ENCODE results near the gene RXRB. TPM values are rescaled to one million over a fixed set of nuclear protein-coding genes. Genes with fewer than 3 reads are reported as not detected.
"Not testable (repeated sequence)": the region's sequence is repeated elsewhere in the genome, so short reads cannot be mapped to it uniquely, and the experiment has no call there.

The RXRB gene
- total RNA-seq, 1 donor from 2014 or later, result 61.9 TPM

GRCh38 chr6:33236328-33236727, 35.9 kb upstream of the RXRB start:
- Mint-ChIP-seq H3K36me3 (no peaks in the 10 kb centered on the region), H3K4me1 (ENCODE audit: unreplicated experiment) (peaks cover 18% of the 10 kb centered on the region), H3K4me3 (no peak overlapping the region), H3K27me3 (peaks cover 30% of the 10 kb centered on the region), H3K27ac (no peak overlapping the region), H3K9me3 (no peaks in the 10 kb centered on the region)
- no peak for DNase-seq (ENCODE audit: extremely low spot score, unreplicated experiment)
- no peak for TF ChIP-seq CTCF (conservative IDR thresholded peaks at IDR 0.05)

- Mint-ChIP-seq H3K27me3 (peaks cover 30% of the 10 kb centered on the region), H3K4me1 (ENCODE audit: unreplicated experiment) (peaks cover 20% of the 10 kb centered on the region), H3K4me3 (peak overlapping the region; percentile 6), H3K9me3 (no peaks in the 10 kb centered on the region), H3K27ac (peak overlapping the region; percentile 22), H3K36me3 (no peaks in the 10 kb centered on the region)
- no peak for TF ChIP-seq CTCF (conservative IDR thresholded peaks at IDR 0.05)
- DNase-seq (ENCODE audit: extremely low spot score, unreplicated experiment), result no peak
Measured at GRCh38 chr6:33235221-33235634, 34.8 kb upstream of the RXRB start.

GRCh38 chr6:33226503-33227120, 26.1 kb upstream of the RXRB start:
- DNase-seq (ENCODE audit: extremely low spot score, unreplicated experiment); H3K9me3 Mint-ChIP-seq; H3K4me3 Mint-ChIP-seq; H3K4me1 Mint-ChIP-seq (ENCODE audit: unreplicated experiment); H3K36me3 Mint-ChIP-seq; H3K27ac Mint-ChIP-seq: not testable (repeated sequence)
- peaks cover 43% of the 10 kb centered on the region for H3K27me3 Mint-ChIP-seq

- H3K9me3 Mint-ChIP-seq, result no peaks in the 10 kb centered on the region
- H3K27ac Mint-ChIP-seq, result no peak overlapping the region
- H3K4me1 Mint-ChIP-seq (ENCODE audit: unreplicated experiment), result peaks cover 7% of the 10 kb centered on the region
- TF ChIP-seq CTCF (conservative IDR thresholded peaks at IDR 0.05), result no peak
- no peak for DNase-seq (ENCODE audit: extremely low spot score, unreplicated experiment)
- no peak overlapping the region for H3K4me3 Mint-ChIP-seq
- H3K36me3 Mint-ChIP-seq, result no peaks in the 10 kb centered on the region
- H3K27me3 Mint-ChIP-seq, result peaks cover 44% of the 10 kb centered on the region
Measured at GRCh38 chr6:33217681-33218080, 17.2 kb upstream of the RXRB start.

- peaks cover 43% of the 10 kb centered on the region for H3K27me3 Mint-ChIP-seq
- peaks cover 11% of the 10 kb centered on the region for H3K4me1 Mint-ChIP-seq (ENCODE audit: unreplicated experiment)
- no peak for TF ChIP-seq CTCF (conservative IDR thresholded peaks at IDR 0.05)
- no peak overlapping the region for H3K4me3 Mint-ChIP-seq
- H3K9me3 Mint-ChIP-seq, result no peaks in the 10 kb centered on the region
- H3K27ac Mint-ChIP-seq, result no peak overlapping the region
- DNase-seq (ENCODE audit: extremely low spot score, unreplicated experiment), result no peak
- no peaks in the 10 kb centered on the region for H3K36me3 Mint-ChIP-seq
Measured at GRCh38 chr6:33217246-33217645, 16.8 kb upstream of the RXRB start.

- H3K36me3 Mint-ChIP-seq, result no peaks in the 10 kb centered on the region
- peaks cover 11% of the 10 kb centered on the region for H3K4me1 Mint-ChIP-seq (ENCODE audit: unreplicated experiment)
- peaks cover 33% of the 10 kb centered on the region for H3K27me3 Mint-ChIP-seq
- no peak overlapping the region for H3K4me3 Mint-ChIP-seq
- TF ChIP-seq CTCF (conservative IDR thresholded peaks at IDR 0.05), result no peak
- no peak overlapping the region for H3K27ac Mint-ChIP-seq
- H3K9me3 Mint-ChIP-seq, result no peaks in the 10 kb centered on the region
- DNase-seq (ENCODE audit: extremely low spot score, unreplicated experiment), result no peak
Measured at GRCh38 chr6:33216117-33216649, 15.7 kb upstream of the RXRB start.
